Natural killer cell treated with Interleukin-12 subunit alpha and Interleukin-12 subunit beta and Interleukin-15 and Interleukin-18, amount 100 ng/mL, for 72 hours (primary cell): ENCODE data around the gene INAFM2. TPM values are rescaled to one million over a fixed set of nuclear protein-coding genes. Genes with fewer than 3 reads are reported as not detected.

ENCODE experiments used
- ATAC-seq, 2 donors: fragments of 150-1000 bp; cut with Tn5 transposase in 1 of 2; sonication (Bioruptor Pico), chemical (Tn5 transposase) in 1 of 2; 2 replicates each; pipeline ENCODE4 v1.10.0; 2021
- DNase-seq: peaks from one replicate; pipeline ENCODE4 v3.0.0; 2022; ENCODE audit warnings: low spot score
- H3K27ac Mint-ChIP-seq, 2 donors: 1 replicate in 1 of 2; 2 replicates in 1 of 2; pipeline ENCODE4 v1.8.0; 2022; ENCODE audit warnings: mixed read lengths in 2 of 2, mild to moderate bottlenecking in 1 of 2, moderate library complexity in 1 of 2
- H3K27me3 Mint-ChIP-seq, 2 donors: 1 replicate in 1 of 2; 2 replicates in 1 of 2; pipeline ENCODE4 v1.8.0; 2022; ENCODE audit warnings: mixed read lengths in 2 of 2
- H3K36me3 Mint-ChIP-seq: one replicate; pipeline ENCODE4 v1.8.0; 2022; ENCODE audit warnings: mixed read lengths
- H3K4me1 Mint-ChIP-seq, 2 donors: 1 replicate in 1 of 2; 2 replicates in 1 of 2; pipeline ENCODE4 v1.8.0; 2022; ENCODE audit warnings: low read depth in 2 of 2, mixed read lengths in 2 of 2, mild to moderate bottlenecking in 1 of 2
- H3K4me3 Mint-ChIP-seq: one replicate; pipeline ENCODE4 v1.8.0; 2022; ENCODE audit warnings: mixed read lengths
- H3K9me3 Mint-ChIP-seq: 2 replicates; pipeline ENCODE4 v1.8.0; 2022; ENCODE audit warnings: mixed read lengths
- total RNA-seq, 2 donors: library from RNA; stranded (reverse); gene quantifications; one replicate each; pipeline ENCODE4 v1.2.3, GENCODE V29; 2022

The INAFM2 gene
- total RNA-seq, 2 donors from 2014 or later, result 16.7 to 17.5 TPM

GRCh38 chr15:40282869-40283614, 40.5 kb upstream of the INAFM2 start, which contains the start of gene ANKRD63:
Gene ANKRD63 (minus strand): TSS chr15:40283064. CDS start chr15:40282586, 478 bp downstream.
- H3K27me3 Mint-ChIP-seq, result peaks cover 10 to 13% of the 10 kb centered on the region in 2 donors
- ATAC-seq (peak; percentile 56 to 58), DNase-seq (no peak)

GRCh38 chr15:40283615-40284300, 39.7 kb upstream of the INAFM2 start:
- no peak overlapping the region for H3K4me3 Mint-ChIP-seq
- no peaks in the 10 kb centered on the region for H3K36me3 Mint-ChIP-seq
- H3K27ac Mint-ChIP-seq, result no peak overlapping the region
- no peaks in the 10 kb centered on the region for H3K9me3 Mint-ChIP-seq
- DNase-seq (no peak), ATAC-seq (no peak)
- H3K27me3 Mint-ChIP-seq, result peaks cover 3 to 6% of the 10 kb centered on the region in 2 donors
- H3K4me1 Mint-ChIP-seq, result peaks cover 2 to 4% of the 10 kb centered on the region in 2 donors

More at GRCh38 chr15:40282869-40283614, 40.5 kb upstream of the INAFM2 start, which contains the start of gene ANKRD63:
- H3K9me3 Mint-ChIP-seq, result no peaks in the 10 kb centered on the region
- no peaks in the 10 kb centered on the region for H3K36me3 Mint-ChIP-seq
- H3K27ac Mint-ChIP-seq, result no peak within 1 kb of the TSS
- H3K4me3 Mint-ChIP-seq, result peak within 1 kb of the TSS; percentile 61
- H3K4me1 Mint-ChIP-seq, result peaks cover 4 to 5% of the 10 kb centered on the region in 2 donors

- H3K27me3 Mint-ChIP-seq, result peaks cover 0 to 4% of the 10 kb centered on the region in 2 donors
- no peak for DNase-seq
- no peaks in the 10 kb centered on the region for H3K36me3 Mint-ChIP-seq
- no peak overlapping the region for H3K4me3 Mint-ChIP-seq
- no peak for ATAC-seq
- H3K4me1 Mint-ChIP-seq, result peaks cover 4 to 6% of the 10 kb centered on the region in 2 donors
- H3K9me3 Mint-ChIP-seq, result no peaks in the 10 kb centered on the region
- H3K27ac Mint-ChIP-seq, result no peak overlapping the region
Measured at GRCh38 chr15:40285151-40285550, 38.3 kb upstream of the INAFM2 start.

- Mint-ChIP-seq H3K9me3 (no peaks in the 10 kb centered on the region), H3K4me1 (peaks cover 4 to 6% of the 10 kb centered on the region in 2 donors), H3K27me3 (peaks cover 0 to 4% of the 10 kb centered on the region in 2 donors), H3K27ac (no peak overlapping the region), H3K36me3 (no peaks in the 10 kb centered on the region), H3K4me3 (no peak overlapping the region)
- DNase-seq, result no peak
- no peak for ATAC-seq
Measured at GRCh38 chr15:40285554-40286011, 37.9 kb upstream of the INAFM2 start.

- ATAC-seq (no peak), DNase-seq (no peak)
- Mint-ChIP-seq H3K36me3 (no peaks in the 10 kb centered on the region), H3K27me3 (peaks cover 0 to 1% of the 10 kb centered on the region in 2 donors), H3K4me1 (peaks cover under 1 to 5% of the 10 kb centered on the region in 2 donors), H3K4me3 (no peak overlapping the region), H3K9me3 (no peaks in the 10 kb centered on the region), H3K27ac (no peak overlapping the region)
Measured at GRCh38 chr15:40286061-40286532, 37.4 kb upstream of the INAFM2 start.

GRCh38 chr15:40286794-40287193, 36.7 kb upstream of the INAFM2 start:
- no peaks in the 10 kb centered on the region for H3K9me3 Mint-ChIP-seq
- DNase-seq (no peak), ATAC-seq (no peak)
- no peak overlapping the region for H3K27ac Mint-ChIP-seq
- peaks cover 0 to 4% of the 10 kb centered on the region in 2 donors for H3K4me1 Mint-ChIP-seq
- H3K27me3 Mint-ChIP-seq, result no peaks in the 10 kb centered on the region
- no peaks in the 10 kb centered on the region for H3K36me3 Mint-ChIP-seq
- no peak overlapping the region for H3K4me3 Mint-ChIP-seq

GRCh38 chr15:40287505-40287904, 36.0 kb upstream of the INAFM2 start:
- H3K36me3 Mint-ChIP-seq, result no peaks in the 10 kb centered on the region
- DNase-seq (no peak), ATAC-seq (no peak)
- peak overlapping the region in 1 of 2 donors; percentile 19 for H3K27ac Mint-ChIP-seq
- H3K4me1 Mint-ChIP-seq, result peaks cover 0 to 4% of the 10 kb centered on the region in 2 donors
- H3K27me3 Mint-ChIP-seq, result no peaks in the 10 kb centered on the region
- no peaks in the 10 kb centered on the region for H3K9me3 Mint-ChIP-seq
- H3K4me3 Mint-ChIP-seq, result no peak overlapping the region

GRCh38 chr15:40287968-40288367, 35.5 kb upstream of the INAFM2 start:
- H3K36me3 Mint-ChIP-seq, result no peaks in the 10 kb centered on the region
- ATAC-seq, result peak in 1 of 2 donors; percentile 16
- H3K27me3 Mint-ChIP-seq, result no peaks in the 10 kb centered on the region
- DNase-seq, result no peak
- peak overlapping the region in 1 of 2 donors; percentile 19 for H3K27ac Mint-ChIP-seq
- H3K9me3 Mint-ChIP-seq, result no peaks in the 10 kb centered on the region
- peaks cover 0 to 4% of the 10 kb centered on the region in 2 donors for H3K4me1 Mint-ChIP-seq
- no peak overlapping the region for H3K4me3 Mint-ChIP-seq

- no peak overlapping the region for H3K4me3 Mint-ChIP-seq
- H3K27me3 Mint-ChIP-seq, result no peaks in the 10 kb centered on the region
- no peaks in the 10 kb centered on the region for H3K9me3 Mint-ChIP-seq
- H3K27ac Mint-ChIP-seq, result no peak overlapping the region
- ATAC-seq (no peak), DNase-seq (no peak)
- H3K4me1 Mint-ChIP-seq, result peaks cover 0 to 4% of the 10 kb centered on the region in 2 donors
- no peaks in the 10 kb centered on the region for H3K36me3 Mint-ChIP-seq
Measured at GRCh38 chr15:40289140-40289775, 34.2 kb upstream of the INAFM2 start.

GRCh38 chr15:40290545-40290917, 33.0 kb upstream of the INAFM2 start:
- Mint-ChIP-seq H3K27me3 (no peaks in the 10 kb centered on the region), H3K4me3 (no peak overlapping the region), H3K36me3 (no peaks in the 10 kb centered on the region), H3K27ac (no peak overlapping the region), H3K4me1 (peaks cover 0 to 4% of the 10 kb centered on the region in 2 donors), H3K9me3 (no peaks in the 10 kb centered on the region)
- no peak for ATAC-seq
- no peak for DNase-seq

GRCh38 chr15:40290918-40291574, 32.4 kb upstream of the INAFM2 start:
- Mint-ChIP-seq H3K27ac (no peak overlapping the region), H3K36me3 (no peaks in the 10 kb centered on the region), H3K9me3 (no peaks in the 10 kb centered on the region), H3K27me3 (no peaks in the 10 kb centered on the region), H3K4me1 (peaks cover 0 to 4% of the 10 kb centered on the region in 2 donors), H3K4me3 (no peak overlapping the region)
- DNase-seq, result no peak
- no peak for ATAC-seq

- no peak for ATAC-seq
- H3K9me3 Mint-ChIP-seq, result no peaks in the 10 kb centered on the region
- no peaks in the 10 kb centered on the region for H3K36me3 Mint-ChIP-seq
- H3K27ac Mint-ChIP-seq, result no peak overlapping the region
- peaks cover 0 to 6% of the 10 kb centered on the region in 2 donors for H3K4me1 Mint-ChIP-seq
- DNase-seq, result no peak
- H3K4me3 Mint-ChIP-seq, result no peak overlapping the region
- H3K27me3 Mint-ChIP-seq, result no peaks in the 10 kb centered on the region
Measured at GRCh38 chr15:40292246-40292645, 31.2 kb upstream of the INAFM2 start.

- H3K4me3 Mint-ChIP-seq, result no peak overlapping the region
- peak overlapping the region in 1 of 2 donors; percentile 41 for H3K27ac Mint-ChIP-seq
- no peaks in the 10 kb centered on the region for H3K9me3 Mint-ChIP-seq
- ATAC-seq, result no peak
- no peak for DNase-seq
- H3K27me3 Mint-ChIP-seq, result no peaks in the 10 kb centered on the region
- no peaks in the 10 kb centered on the region for H3K36me3 Mint-ChIP-seq
- peaks cover 0 to 6% of the 10 kb centered on the region in 2 donors for H3K4me1 Mint-ChIP-seq
Measured at GRCh38 chr15:40293006-40293405, 30.5 kb upstream of the INAFM2 start.
